SH-SY5Y (cell line): ENCODE data around the gene LCAT.

Source experiments
- GATA2 ChIP-seq: IDR thresholded peaks from 2 replicates; pipeline ENCODE4 v1.6.1; 2011; ENCODE audit warnings: mild to moderate bottlenecking, low read depth, low read length
- GATA3 ChIP-seq: IDR thresholded peaks from 2 replicates; pipeline ENCODE4 v1.6.1; 2011; ENCODE audit warnings: low read depth, mild to moderate bottlenecking, low read length, moderate library complexity

LCAT gene

GRCh38 chr16:67943619-67944504, at the start of gene LCAT:
TSS of gene LCAT (minus strand) at chr16:67944120. CDS start at chr16:67944101, 19 bp downstream.
- TF ChIP-seq GATA2 (no peak), GATA3 (no peak)

DNA sequence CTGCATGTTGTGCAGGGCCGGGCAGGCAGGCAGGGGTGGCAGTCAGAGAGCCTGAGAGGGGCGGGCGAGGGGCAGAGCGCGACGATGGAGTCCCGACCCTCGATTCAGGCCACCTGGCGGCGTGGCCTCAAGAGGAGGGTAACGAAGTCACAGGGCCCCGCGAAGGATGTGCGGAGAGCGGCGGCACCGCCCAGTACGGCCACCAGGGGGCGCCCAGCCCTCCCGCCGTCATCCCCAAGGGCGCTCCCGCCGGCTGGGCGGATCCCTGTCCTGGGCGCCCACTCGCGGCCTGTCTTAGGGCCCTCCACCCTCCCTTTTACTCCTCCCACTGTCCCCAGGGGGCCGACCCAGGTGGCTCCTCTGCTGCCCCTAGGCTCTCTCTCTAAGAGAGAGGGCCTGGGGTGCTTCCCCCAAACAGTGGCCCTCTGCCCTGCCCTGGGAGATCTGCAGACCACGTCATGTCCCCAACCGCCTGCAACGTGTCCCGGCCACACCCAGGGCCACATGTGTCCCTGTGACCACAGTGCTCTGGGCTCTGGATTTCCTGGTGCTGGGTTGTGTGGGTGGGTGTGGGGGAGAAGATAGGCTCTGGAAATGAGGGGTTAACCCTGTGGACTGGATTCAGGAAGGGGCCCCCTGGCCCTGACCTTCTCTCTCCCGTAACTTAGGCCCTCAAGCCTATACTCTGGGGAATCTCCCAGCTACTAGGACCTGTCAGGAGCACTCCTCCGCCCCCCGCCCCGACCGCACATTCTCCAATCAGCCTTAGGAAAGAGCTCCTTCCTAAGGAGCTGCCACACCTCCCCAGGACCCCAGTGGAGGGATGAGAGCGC, 49.5 kb upstream of the LCAT start:
- no peak for TF ChIP-seq GATA2
- TF ChIP-seq GATA3: no peak

GRCh38 chr16:67992661-67993206, 48.8 kb upstream of the LCAT start:
- no peak for TF ChIP-seq GATA2
- no peak for TF ChIP-seq GATA3

DNA sequence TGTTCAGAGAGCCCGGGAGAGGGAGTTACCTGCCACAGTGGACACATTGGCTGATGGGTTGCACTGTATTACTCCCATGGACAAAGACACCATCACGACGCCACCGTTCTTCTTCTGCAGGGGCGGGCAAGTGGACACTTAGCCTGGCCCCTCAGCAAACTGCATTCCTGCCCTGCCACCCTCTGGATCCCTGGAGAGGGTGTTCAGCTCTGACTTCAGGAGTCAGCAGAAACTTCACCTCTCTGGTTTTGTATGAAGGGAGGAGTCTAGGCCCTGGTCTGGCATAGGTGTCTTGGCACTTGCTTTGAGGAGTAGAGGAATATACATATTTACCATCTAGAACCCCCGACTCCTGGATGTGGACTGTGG, 46.1 kb upstream of the LCAT start:
- no peak for TF ChIP-seq GATA3
- no peak for TF ChIP-seq GATA2

DNA sequence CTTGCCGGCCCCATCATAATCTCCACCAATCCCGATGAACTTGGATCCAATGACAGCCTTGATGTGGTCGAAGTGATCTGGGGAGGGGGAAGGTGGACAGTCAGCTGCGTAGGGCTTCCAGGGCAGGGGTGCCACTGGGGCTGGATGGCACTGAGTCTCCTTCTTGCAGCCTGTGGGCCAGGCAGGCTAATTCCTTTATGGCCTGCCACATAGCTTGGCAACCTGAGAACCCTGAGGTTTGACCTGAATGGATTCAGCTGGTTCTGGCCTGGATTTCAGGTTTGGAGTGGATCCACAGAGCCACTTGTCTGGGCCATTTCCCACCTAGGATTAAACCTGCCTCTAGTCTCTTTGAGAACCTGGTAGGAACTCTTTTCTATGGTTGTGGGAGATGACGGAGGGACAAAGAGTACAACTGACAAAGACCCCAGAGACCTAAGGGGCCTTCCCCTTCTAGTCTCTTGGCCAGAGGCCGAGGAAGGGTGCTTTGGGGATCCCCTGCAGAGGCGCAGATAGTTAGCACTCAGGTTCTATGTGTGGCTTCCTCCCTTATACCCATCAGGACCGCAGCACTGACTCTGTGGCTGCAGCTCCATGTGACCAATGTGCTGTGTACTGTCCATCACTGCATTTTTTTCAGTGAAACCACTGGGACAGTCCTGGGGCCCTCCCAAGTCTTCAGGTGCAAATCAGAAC, 45.5 kb upstream of the LCAT start:
- TF ChIP-seq GATA2: no peak
- TF ChIP-seq GATA3: no peak

DNA sequence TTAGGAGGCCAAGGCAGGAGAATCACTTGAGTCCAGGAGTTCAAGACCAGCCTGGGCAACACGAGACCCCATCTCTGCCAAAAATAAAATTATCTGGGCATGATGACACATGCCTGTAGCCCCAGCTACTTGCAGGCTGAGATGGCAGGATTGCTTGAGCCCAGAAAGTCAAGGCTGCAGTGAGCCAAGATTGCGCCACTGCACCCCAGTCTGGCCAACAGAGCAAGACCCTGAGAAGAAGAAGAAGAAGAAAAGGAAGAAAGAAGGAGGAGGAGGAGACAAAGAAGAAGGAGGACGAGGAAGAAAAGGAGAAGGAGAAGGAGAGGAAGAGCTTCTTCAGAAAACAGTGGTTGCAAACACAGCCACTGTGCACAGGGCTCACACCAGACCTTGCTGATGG, 44.8 kb upstream of the LCAT start:
- TF ChIP-seq GATA2 (no peak), GATA3 (no peak)

DNA sequence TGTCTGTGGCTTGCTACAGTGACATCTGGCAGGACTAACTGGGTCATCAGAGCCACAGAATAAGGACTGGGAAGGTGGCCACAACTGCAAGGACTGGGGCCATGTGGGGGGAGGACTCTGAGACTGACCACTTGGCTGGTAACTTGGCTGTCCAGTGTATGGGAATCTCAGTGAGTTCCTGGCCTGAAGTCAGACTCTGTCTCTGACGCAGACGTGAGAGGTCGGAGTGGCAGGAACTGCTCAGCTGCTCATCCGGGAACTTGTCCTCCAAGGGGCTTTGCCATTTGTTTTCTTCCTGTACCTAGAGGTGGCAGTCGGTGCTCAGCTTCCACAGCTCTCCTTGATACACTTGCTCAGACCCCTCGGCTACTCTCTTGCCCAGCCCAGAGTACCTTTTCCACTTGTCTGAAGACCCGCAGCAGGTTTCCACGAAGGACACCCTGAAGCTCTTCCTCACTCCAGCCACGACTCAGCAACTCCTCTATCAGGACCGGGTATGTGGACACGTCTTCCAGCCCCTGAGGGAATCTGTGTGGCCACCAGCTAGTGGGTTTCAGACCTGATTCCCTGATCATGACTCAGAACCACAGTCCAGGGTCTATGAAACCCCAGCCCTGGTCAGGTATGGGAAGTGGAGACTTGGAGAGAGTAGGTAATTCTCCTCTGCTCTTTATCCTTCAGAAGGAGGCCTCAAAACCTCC, 43.7 kb upstream of the LCAT start:
- TF ChIP-seq GATA2 (no peak), GATA3 (no peak)

DNA sequence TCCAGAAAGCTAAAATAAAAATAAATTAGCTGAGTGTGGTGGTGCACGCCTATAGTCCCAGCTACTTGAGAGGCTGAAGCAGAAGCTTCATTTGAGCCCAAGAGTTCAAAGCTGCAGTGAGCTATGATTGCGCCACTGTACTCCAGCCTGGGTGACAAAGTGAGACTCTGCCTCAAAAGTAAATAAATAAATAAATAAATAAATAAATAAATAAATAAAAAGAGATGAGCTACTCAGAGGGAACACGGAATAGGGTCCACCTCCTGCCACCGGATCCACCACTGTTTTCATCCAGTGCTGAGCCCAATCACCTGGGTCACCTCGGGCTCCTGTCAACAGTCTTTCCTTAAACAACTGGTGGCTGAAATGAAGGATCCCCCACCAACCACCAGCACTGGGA, 43.0 kb upstream of the LCAT start:
- TF ChIP-seq GATA2: no peak
- no peak for TF ChIP-seq GATA3

GRCh38 chr16:67982011-67982696, 38.2 kb upstream of the LCAT start:
- TF ChIP-seq GATA3: no peak
- no peak for TF ChIP-seq GATA2

DNA sequence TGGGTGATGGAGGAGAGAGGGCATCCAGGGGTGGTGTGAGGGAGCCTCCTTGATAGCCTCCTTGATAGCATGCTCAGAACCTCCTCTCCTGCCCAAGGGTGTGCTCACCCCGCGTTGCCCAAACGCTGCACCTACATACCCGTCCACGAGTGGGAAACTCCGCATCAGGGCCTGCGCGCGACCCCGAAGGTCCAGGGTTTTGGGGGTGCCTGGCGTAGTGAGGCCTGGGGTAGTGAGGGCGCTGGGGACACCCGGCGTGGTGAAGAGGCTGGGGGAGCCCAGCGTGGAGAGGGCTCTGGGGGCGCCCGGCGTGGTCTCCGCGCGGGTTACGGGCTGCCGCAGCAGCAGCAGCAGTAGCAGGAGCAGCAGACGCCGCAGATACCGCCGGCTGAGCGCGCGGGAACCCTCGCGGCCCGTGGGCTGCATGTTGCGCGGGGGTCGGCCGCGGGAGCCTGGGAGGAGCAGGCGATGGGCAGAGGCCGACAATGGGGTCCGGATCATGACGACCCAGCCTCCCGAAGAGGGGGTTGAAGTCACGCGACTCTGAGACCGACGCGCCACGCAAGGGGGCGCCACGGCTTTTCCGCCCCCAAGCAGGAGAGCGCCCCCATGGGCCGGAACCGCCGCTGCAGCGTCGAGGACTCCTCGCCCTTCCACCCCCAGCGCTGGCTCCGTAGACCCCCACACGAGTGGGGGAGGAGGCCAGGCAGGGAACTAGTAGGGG, 36.2 kb upstream of the LCAT start, which contains the start of gene DPEP3:
TSS of gene DPEP3 (minus strand) at position 545 of the 724 bp plus-strand sequence. CDS start at position 426, 119 bp downstream.
- TF ChIP-seq GATA2 (no peak), GATA3 (no peak)

- TF ChIP-seq GATA3 (no peak), GATA2 (no peak)
Observed at GRCh38 chr16:67977469-67978227, 33.7 kb upstream of the LCAT start.

GRCh38 chr16:67977005-67977404, 33.1 kb upstream of the LCAT start:
- TF ChIP-seq GATA3: no peak
- TF ChIP-seq GATA2: no peak
